ENCODE data around the gene NFE2L1. TPM values are rescaled to one million over a fixed set of nuclear protein-coding genes. Genes with fewer than 3 reads are reported as not detected.
"Not testable (repeated sequence)": the region's sequence is repeated elsewhere in the genome, so short reads cannot be mapped to it uniquely, and the experiment has no call there.

The NFE2L1 gene
- total and polyA plus RNA-seq, 12 donors, result 62.0 to 432 (median 245) TPM

- 25 to 35% (median 31%) methylated on average over 2 to 5 of the region's 5 CpGs; no CpG with 5 or more reads in 1 of the 4 donors for WGBS, 4 donors
- Histone ChIP-seq H3K27ac (peak overlapping the region in 1 of 5 donors; percentile 60), H3K36me3 (replicated peaks in 1 of 2) (no peaks in the 10 kb centered on the region), H3K4me1 (replicated peaks in 1 of 2) (peaks cover 4 to 6% of the 10 kb centered on the region in 2 donors), H3K27me3 (peaks cover 3% of the 10 kb centered on the region), H3K4me3 (peak overlapping the region in 1 of 4 donors; percentile 38), H3K9me3 (replicated peaks in 1 of 3) (no peaks in the 10 kb centered on the region)
- TF ChIP-seq POLR2A (IDR thresholded peaks at IDR 0.05) (no peak), CTCF (IDR thresholded peaks at IDR 0.05) (no peak)
- intact Hi-C loops (cut with DNase I), result loop anchor here in 1 of 2 donors (10.0 kb wide), 1 partner anchor 58 kb away; the partner anchor contains the start of gene PRR15L
- no peak for DNase-seq
Observed at GRCh38 chr17:48012654-48013053, 35.5 kb upstream of the NFE2L1 start.

- no peak for TF ChIP-seq CTCF (IDR thresholded peaks at IDR 0.05)
- no peak for TF ChIP-seq POLR2A (IDR thresholded peaks at IDR 0.05)
- peaks cover 3% of the 10 kb centered on the region for H3K27me3 ChIP-seq
- WGBS, 4 donors, result 79 to 91% (median 84%) methylated on average over 6 of the region's 6 CpGs
- H3K9me3 ChIP-seq (replicated peaks in 1 of 3), result no peaks in the 10 kb centered on the region
- intact Hi-C loops (cut with DNase I), result loop anchor here in 1 of 2 donors (10.0 kb wide), 1 partner anchor 59 kb away; the partner anchor contains the start of gene PRR15L
- H3K4me3 ChIP-seq, result no peak overlapping the region
- DNase-seq, result no peak
- H3K4me1 ChIP-seq (replicated peaks in 1 of 2), result peaks cover 4 to 6% of the 10 kb centered on the region in 2 donors
- H3K36me3 ChIP-seq (replicated peaks in 1 of 2), result no peaks in the 10 kb centered on the region
- peak overlapping the region in 1 of 5 donors; percentile 49 for H3K27ac ChIP-seq
Observed at GRCh38 chr17:48013876-48014594, 34.1 kb upstream of the NFE2L1 start.

DNA sequence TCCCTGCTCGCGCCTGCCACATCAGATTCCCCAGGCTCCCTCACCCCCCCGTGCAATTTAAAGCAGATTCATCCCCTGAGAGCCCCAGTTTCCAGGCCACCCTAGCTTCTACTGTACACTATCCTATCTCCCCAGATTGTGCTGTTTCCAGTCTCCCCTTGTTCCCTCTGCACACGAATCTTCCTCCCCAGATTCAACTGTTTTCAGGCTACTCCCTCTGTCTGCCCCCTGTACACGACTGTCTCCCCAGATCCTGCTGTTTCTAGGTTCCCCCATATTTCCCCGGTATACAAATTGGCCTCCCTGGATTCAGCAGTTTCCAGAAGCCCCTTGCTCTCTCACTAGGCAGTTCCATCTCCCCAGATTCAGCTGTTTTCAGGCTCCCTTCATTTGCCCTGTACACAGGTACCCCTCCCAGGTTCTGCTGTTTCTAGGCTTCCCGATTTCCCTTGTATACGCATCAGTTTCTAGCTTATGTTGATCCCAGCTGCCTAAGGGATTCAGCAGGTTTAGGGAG is 33.5 kb upstream of the NFE2L1 start:
- Histone ChIP-seq H3K4me3 (no peak overlapping the region), H3K4me1 (replicated peaks in 1 of 2) (peaks cover 4 to 6% of the 10 kb centered on the region in 2 donors), H3K27ac (peak overlapping the region in 1 of 5 donors; percentile 49), H3K27me3 (peaks cover 3% of the 10 kb centered on the region), H3K9me3 (replicated peaks in 1 of 3) (no peaks in the 10 kb centered on the region), H3K36me3 (replicated peaks in 1 of 2) (no peaks in the 10 kb centered on the region)
- intact Hi-C loops (cut with DNase I), result loop anchor here in 1 of 2 donors (5.0 to 10.0 kb wide), 3 partner anchors 37 to 167 kb away; partner anchors contain the start of gene PRR15L
- WGBS, 4 donors, result 69 to 75% (median 73%) methylated on average over 8 of the region's 8 CpGs
- TF ChIP-seq CTCF (IDR thresholded peaks at IDR 0.05), result no peak
- DNase-seq, result peak in 1 of 7 donors; percentile 73

DNA sequence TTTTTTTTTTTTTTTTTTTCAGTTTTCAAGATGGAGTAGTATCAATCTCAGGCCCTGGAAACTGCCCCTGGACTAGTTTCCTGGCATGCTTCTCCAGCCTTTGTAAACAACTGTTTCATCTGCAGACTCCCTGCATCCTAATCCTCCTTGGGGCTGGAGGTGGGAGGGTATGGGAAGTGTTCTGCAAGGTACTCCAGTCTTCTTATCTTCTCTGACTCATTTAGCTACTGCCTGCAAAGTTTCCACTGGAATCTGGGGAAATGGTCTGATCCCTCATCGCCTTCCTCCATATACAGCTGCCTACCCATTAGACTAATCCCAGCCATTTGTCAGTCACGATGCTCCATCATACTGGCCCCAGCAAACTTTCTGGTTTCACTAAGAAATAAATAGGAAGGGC is 32.0 kb upstream of the NFE2L1 start:
- DNase-seq, result no peak
- peaks cover 4 to 6% of the 10 kb centered on the region in 2 donors for H3K4me1 ChIP-seq (replicated peaks in 1 of 2)
- WGBS, 4 donors, result 73 to 93% (median 84%) methylated on average over 2 of the region's 2 CpGs

DNA sequence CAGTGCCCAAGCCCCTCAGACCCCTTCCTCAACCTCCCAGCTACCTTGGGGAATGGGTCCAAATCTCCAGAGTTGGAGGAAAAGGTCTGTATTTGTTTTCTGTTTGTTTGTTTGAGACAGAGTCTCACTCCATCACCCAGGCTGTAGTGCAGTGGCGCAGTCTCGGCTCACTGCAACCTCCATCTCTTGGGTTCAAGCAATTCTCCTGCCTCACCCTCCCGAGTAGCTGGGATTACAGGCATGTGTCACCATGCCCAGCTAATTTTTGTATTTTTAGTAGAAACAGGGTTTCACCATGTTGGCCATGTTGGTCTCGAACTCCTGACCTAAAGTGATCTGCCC is 30.4 kb upstream of the NFE2L1 start:
- intact Hi-C loops (cut with DNase I), result loop anchor here in 1 of 2 donors (5.0 to 10.0 kb wide), 3 partner anchors 40 to 170 kb away; partner anchors contain the start of gene PRR15L
- 76 to 91% (median 79%) methylated on average over 4 of the region's 4 CpGs for WGBS, 4 donors

More for the DNA sequence above, 32.0 kb upstream of the NFE2L1 start:
- Histone ChIP-seq H3K9me3 (replicated peaks in 1 of 3) (no peaks in the 10 kb centered on the region), H3K27me3 (peaks cover 3% of the 10 kb centered on the region), H3K4me3 (no peak overlapping the region), H3K27ac (no peak overlapping the region), H3K36me3 (replicated peaks in 1 of 2) (no peaks in the 10 kb centered on the region)
- intact Hi-C loops (cut with DNase I), result loop anchor here in 1 of 2 donors (5.0 to 10.0 kb wide), 3 partner anchors 39 to 169 kb away; partner anchors contain the start of gene PRR15L
- TF ChIP-seq CTCF (IDR thresholded peaks at IDR 0.05) (no peak), POLR2A (IDR thresholded peaks at IDR 0.05) (no peak)

More for the DNA sequence above, 30.4 kb upstream of the NFE2L1 start:
- not testable (repeated sequence) for H3K27me3 ChIP-seq; H3K9me3 ChIP-seq (replicated peaks in 1 of 3); DNase-seq; H3K4me1 ChIP-seq (replicated peaks in 1 of 2); H3K27ac ChIP-seq; H3K36me3 ChIP-seq (replicated peaks in 1 of 2); H3K4me3 ChIP-seq
